SK-N-DZ (cell line): Measurements from ENCODE around the gene ARL4D.
A peak's percentile ranks its signal among the peaks of the same experiment; 100 is the strongest.

Source experiments
- DNase-seq: peaks from one replicate; pipeline ENCODE4 v3.0.0-alpha.2; 2015; ENCODE audit warnings: low spot score

The ARL4D gene

DNA sequence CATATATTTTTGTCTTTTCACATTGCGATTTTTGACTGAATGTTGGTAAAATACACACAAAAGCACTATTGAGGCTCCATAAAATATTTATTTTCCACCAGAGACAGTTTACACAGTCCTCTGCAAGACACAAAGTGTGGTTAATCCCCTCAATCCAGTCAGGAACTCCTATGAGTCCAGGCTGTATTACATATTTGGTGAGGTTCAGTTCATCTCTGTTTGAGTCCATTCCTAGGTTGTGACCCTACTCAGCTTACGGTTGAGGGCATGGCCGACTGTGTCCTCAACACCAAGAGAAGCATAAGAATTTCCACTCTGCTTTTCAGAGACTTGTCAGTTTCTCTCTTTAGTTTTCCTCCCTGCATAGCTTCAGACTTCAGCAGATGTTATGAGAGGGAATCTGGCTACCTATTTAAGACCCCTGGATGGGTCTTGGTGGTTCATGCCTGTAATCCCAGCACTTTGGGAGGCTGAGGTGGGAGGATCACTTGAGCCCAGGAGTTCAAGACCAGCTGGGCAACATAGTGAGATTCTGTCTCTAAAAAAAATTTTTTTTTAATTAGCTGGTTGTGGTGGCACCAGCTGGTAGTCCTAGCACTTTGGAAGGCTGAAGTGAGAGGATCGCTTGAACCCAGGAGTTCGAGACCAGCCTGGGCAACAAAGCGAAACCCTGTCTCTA, 25.1 kb downstream of the ARL4D start:
- DNase-seq: no peak

DNA sequence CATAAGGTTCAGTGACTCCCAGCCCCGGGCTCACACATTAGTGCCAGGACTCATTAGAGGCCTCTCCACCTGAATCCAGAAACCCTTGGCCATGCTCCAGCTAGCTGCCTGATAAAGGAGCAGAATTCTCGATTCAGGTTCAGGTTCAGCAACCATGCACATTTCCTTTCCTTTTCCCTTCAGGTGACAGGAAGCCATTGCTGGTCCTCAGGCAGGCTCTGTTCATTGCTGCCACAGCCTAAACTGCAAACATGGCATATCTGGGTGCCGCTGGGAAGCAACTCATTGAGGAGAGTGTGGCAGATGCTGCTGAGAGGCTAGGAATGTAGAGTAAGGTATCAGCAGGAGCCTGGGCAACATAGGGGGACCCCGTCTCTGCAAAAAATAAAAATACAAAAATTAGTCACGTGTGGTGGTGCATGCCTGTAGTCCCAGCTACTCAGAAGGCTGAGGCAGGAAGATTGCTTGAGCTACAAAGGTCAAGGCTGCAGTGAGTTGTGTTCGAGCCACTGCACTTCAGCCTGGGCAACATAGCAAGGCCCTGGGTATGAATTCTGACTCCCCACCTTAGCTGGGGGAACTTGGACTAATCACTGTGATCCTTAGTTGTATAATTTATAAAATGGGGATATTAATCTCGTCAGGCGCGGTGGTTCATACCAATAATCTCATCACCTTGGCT, 28.7 kb downstream of the ARL4D start:
- no peak for DNase-seq

DNA sequence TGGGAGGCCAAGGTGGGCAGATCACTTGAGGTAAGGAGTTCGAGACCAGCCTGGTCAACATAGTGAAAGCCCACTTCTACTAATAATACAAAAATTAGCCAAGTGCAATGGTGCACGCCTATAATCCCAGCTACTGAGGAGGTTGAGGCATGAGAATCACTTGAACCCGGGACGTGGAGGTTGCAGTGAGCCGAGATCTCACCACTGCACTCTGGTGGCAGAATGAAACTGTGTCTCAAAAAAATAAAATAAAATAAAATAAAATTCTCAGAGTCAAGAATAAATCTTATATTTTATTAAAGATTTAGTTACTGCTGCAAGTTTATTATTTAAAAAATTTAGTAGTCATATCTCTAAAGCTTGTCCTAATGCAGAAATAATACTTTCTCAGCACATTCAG, 29.7 kb downstream of the ARL4D start:
- no peak for DNase-seq

- no peak for DNase-seq
Measured at GRCh38 chr17:43430936-43431713, 32.3 kb downstream of the ARL4D start.

GRCh38 chr17:43431714-43432523, 33.1 kb downstream of the ARL4D start:
- DNase-seq: no peak

- no peak for DNase-seq
Measured at GRCh38 chr17:43434902-43435319, 36.1 kb downstream of the ARL4D start.

DNA sequence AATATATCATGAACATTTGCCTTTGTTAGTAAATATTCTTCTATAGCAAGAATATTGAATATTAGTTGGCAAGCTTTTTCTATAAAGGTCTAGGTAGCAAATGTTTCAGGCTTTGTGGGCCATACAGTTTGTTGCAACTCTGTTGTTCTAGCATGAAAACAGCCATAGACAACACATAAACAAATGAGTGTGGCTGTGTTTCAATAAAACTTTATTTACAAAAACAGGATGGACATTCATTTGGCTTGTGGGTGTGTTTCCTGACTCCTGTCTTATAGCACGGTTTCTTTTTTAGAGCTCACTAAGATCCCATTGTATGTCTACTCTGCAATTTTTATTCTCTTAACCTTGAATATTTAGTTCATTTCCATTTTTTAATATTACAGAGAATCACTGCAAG, 39.0 kb downstream of the ARL4D start:
- no peak for DNase-seq

DNA sequence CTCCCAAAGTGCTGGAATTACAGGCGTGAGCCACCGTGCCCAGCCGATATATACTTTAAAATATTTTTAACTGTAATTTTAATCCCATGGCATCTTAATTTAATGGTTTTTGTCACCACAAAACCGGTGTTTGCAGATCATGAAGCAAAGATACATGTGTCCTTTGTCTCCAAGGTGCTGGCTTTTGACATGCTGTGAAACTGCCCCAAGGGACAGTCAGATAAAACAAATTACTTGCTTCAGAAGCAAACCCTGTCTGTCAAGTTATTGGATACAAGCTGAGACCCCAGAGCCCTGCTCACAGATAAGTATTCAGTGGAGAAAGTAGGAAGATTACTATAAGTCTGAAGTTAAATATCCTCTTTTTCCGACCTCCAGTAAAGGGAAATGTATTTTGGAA, 39.8 kb downstream of the ARL4D start:
- peak; percentile 81 for DNase-seq

DNA sequence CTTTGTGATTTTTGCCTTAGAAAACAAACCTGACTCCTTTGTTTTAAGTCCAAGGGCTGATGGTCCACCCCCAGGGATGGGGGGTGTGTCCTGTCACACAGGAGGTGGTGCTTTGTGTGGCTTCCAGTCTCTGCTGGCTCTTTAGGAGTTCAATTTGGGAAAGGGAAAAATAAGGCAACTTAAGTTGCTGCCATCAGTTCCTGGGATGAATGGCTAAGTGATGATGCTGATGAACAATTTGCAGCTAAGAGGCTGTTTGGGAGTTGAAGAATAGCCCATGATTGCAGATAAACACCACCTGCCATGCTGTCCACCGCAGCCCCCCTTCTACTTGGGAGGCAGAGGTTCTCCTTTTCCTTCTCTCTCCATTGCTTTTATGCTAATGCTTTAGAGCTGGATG, 40.2 kb downstream of the ARL4D start:
- peak; percentile 74 for DNase-seq

DNA sequence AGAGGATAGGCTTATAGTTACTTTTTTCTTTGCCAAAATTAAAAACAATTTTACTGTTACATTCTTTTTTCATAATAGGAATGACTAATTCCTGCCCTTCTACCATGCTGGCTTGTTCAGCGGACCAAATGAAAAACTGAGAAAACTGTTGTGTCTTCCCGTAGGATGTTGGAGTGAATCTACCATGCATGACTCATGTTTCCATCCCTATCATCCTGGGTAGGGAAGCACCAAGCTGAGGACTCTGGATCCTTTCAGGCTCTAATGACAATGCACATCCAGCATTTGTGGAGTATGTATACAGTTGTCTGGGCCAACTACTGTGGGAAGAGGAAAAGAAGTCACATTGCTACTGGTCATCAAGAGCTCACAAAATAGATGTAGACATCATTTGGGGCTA, 43.9 kb downstream of the ARL4D start:
- DNase-seq: no peak

DNA sequence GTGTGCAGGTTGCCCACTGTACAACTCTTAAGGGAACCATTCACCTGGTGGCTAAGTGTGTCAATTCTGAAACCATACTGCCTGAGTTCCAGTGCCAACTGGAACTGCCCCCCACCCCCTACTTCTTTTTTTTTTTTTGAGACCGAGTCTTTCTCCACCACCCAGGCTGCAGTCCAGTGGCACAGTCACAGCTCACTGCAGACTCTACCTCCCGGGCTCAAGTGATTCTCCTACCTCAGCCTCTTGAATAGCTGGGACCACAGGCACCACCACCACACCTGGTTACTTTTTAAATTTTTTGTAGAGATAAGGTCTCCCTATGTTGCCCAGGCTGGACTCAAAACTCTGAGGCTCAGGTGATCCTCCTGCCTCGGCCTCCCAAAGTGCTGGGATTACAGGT, 44.6 kb downstream of the ARL4D start:
- no peak for DNase-seq

GRCh38 chr17:43444223-43445008, 45.6 kb downstream of the ARL4D start:
- no peak for DNase-seq

DNA sequence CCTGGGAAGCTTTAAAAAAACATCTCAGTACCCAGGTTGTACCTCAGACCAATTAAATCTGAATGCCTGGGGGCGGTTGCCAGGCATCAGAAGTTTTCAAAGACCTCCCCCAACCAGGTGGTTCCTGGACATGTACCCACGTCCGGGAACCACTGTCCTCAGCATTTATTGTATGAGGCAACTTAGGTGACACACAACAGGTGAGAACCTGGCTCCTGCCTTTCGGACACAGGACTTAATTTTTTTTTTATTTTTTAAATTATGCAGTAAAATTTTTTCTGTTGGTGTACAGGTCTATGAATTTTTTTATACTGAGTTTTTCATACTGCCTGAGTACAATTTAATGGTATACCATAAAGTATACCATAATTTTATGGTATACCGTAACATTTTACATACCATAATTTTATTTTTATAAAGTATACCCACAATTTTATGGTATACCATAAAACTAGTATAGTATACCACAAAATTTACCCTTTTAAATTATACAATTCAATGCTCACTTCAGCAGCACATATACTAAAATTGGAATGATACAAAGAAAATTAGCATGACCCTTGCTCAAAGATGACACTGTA, 46.3 kb downstream of the ARL4D start:
- no peak for DNase-seq

DNA sequence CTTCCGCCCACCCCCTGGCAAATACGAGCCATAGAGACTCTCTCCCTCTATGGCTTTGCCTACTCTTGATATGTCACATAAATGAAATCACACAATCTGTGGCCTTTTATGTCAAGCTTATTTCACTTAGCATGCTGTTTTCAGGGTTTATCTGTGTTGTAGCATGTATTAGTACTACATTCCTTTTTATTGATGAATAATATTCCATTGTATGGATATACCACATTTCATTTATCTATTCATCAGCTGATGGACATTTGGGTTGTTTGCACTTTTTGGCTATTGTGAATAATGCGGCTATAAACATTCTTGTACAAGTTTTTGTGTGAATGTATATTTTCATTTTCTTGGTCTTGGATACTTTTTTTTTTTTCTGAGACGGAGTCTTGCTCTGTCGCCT, 48.0 kb downstream of the ARL4D start:
- no peak for DNase-seq

GRCh38 chr17:43448720-43449469, 50.1 kb downstream of the ARL4D start:
- DNase-seq: no peak

- DNase-seq: no peak
Measured at GRCh38 chr17:43449470-43450248, 50.9 kb downstream of the ARL4D start.
